HCT116 (cell line): ENCODE data around the gene CGB1. TPM values are rescaled to one million over a fixed set of nuclear protein-coding genes. Genes with fewer than 3 reads are reported as not detected.
"Not testable (repeated sequence)": the region's sequence is repeated elsewhere in the genome, so short reads cannot be mapped to it uniquely, and the experiment has no call there.

Experiments
- ATAC-seq: fragments of 200-7000 bp; cut with Tn5 transposase; 2 replicates; pipeline ENCODE4 v1.9.1; 2020; ENCODE audit warnings: mild to moderate bottlenecking, moderate library complexity
- Bru-seq: library from RNA; stranded (reverse); fragments of 400-500 nt; gene quantifications from one replicate; lab custom pipeline; 2021; lab: Mats Ljungman, UMichigan
- BruChase-seq, 2 experiments: library from RNA; stranded (reverse); fragments of 400-500 nt; gene quantifications; one replicate each; lab custom pipeline; 2021; lab: Mats Ljungman, UMichigan
- BruUV-seq: library from RNA; stranded (reverse); fragments of 400-500 nt; replicated peaks from 2 replicates; lab custom pipeline; 2021; lab: Mats Ljungman, UMichigan
- CTCF ChIA-PET: fragments of 300-600 bp; sonication (Branson Sonifier 250); formaldehyde crosslinking; loops from one replicate; lab custom pipeline; 2021; ENCODE audit warnings: antibody characterized with exemption; lab: Charles Lee
- POLR2A ChIA-PET: fragments of 300-600, 350-600 bp; sonication (Branson Sonifier 250); formaldehyde crosslinking; loops from one replicate; lab custom pipeline; 2021; ENCODE audit warnings: antibody characterized with exemption; lab: Charles Lee
- RAD21 ChIA-PET, 2 experiments: fragments of 300-600 bp; sonication (Branson Sonifier 250); formaldehyde crosslinking; loops; one replicate each; lab custom pipeline; 2023; ENCODE audit warnings: low total read pairs in 2 of 2; ENCODE audit not compliant: uncharacterized antibody in 2 of 2, unreplicated experiment in 2 of 2, low non-redundant PET in 1 of 2; lab: Charles Lee
- DNase-seq: peaks from one replicate; pipeline ENCODE4 v3.0.0-alpha.2; 2010; ENCODE audit warnings: low read depth, low spot score
- H2AFZ ChIP-seq: fragments of 200-600 bp; shearing (Covaris generic), sonication (generic); 2 replicates; pipeline ENCODE4 v1.6.1; 2017; ENCODE audit warnings: low read depth, mixed run types, mixed read lengths, antibody characterized with exemption, low read length; ENCODE audit not compliant: poor library complexity, severe bottlenecking
- H3K27ac ChIP-seq: 2 replicates; pipeline ENCODE4 v1.5.1; 2012; ENCODE audit warnings: low read depth, low read length
- H3K27me3 ChIP-seq: fragments of 200-600 bp; sonication (generic); 2 replicates; pipeline ENCODE4 v1.6.1; 2016; ENCODE audit warnings: mixed run types, low read length, mixed read lengths; ENCODE audit not compliant: insufficient read depth
- H3K36me3 ChIP-seq, 2 experiments: fragments of 200-500 bp in 1 of 2; fragments of 200-600 bp in 1 of 2; sonication (Bioruptor generic) in 1 of 2; sonication (generic) in 1 of 2; 2 replicates each; pipeline versions ENCODE4 v1.5.1 to v1.6.1; 2014 to 2016; ENCODE audit warnings: low read length in 2 of 2, inconsistent platforms in 1 of 2, mixed read lengths in 1 of 2, mixed run types in 1 of 2; ENCODE audit not compliant: insufficient read depth in 2 of 2, control insufficient read depth in 1 of 2
- H3K4me1 ChIP-seq, 2 experiments: fragments of 200-600 bp in 1 of 2; sonication (generic) in 1 of 2; 2 replicates each; pipeline versions ENCODE4 v1.5.1 to v1.6.1; 2012 to 2017; ENCODE audit warnings: low read length in 2 of 2, inconsistent platforms in 1 of 2, mild to moderate bottlenecking in 1 of 2, mixed read lengths in 1 of 2, mixed run types in 1 of 2, moderate library complexity in 1 of 2; ENCODE audit not compliant: insufficient read depth in 2 of 2, control insufficient read depth in 1 of 2
- H3K4me2 ChIP-seq: fragments of 200-600 bp; sonication (generic); 2 replicates; pipeline ENCODE4 v1.6.1; 2017; ENCODE audit warnings: mixed run types, low read length, mixed read lengths
- H3K4me3 ChIP-seq, 2 experiments: fragments of 200-600 bp in 1 of 2; sonication (generic) in 1 of 2; replicated peaks in 1 of 2; 2 replicates each; pipeline ENCODE4 v1.5.1; 2011 to 2016; ENCODE audit warnings: low read length in 2 of 2, control low read depth in 1 of 2, low read depth in 1 of 2, mild to moderate bottlenecking in 1 of 2, mixed read lengths in 1 of 2, mixed run types in 1 of 2
- H3K79me2 ChIP-seq: fragments of 200-600 bp; sonication (generic); 2 replicates; pipeline ENCODE4 v1.6.1; 2017; ENCODE audit warnings: mild to moderate bottlenecking, mixed run types, low read length, moderate library complexity, mixed read lengths; ENCODE audit not compliant: insufficient read depth
- H3K9ac ChIP-seq: fragments of 200-600 bp; sonication (generic); 2 replicates; pipeline ENCODE4 v1.6.1; 2016; ENCODE audit warnings: low read length, mixed read lengths
- H3K9me2 ChIP-seq: fragments of 200-600 bp; sonication (generic), shearing (Covaris generic); 2 replicates; pipeline ENCODE4 v1.6.1; 2017; ENCODE audit warnings: mixed run types, mild to moderate bottlenecking, moderate library complexity; ENCODE audit not compliant: insufficient read depth
- H3K9me3 ChIP-seq, 2 experiments: fragments of 200-500 bp in 1 of 2; fragments of 200-600 bp in 1 of 2; sonication (Bioruptor generic) in 1 of 2; sonication (generic) in 1 of 2; 2 replicates each; pipeline ENCODE4 v1.6.1; 2014 to 2017; ENCODE audit warnings: low read length in 2 of 2, mixed read lengths in 2 of 2, inconsistent platforms in 1 of 2, low read depth in 1 of 2, mild to moderate bottlenecking in 1 of 2, mixed run types in 1 of 2, moderate library complexity in 1 of 2; ENCODE audit not compliant: control insufficient read depth in 1 of 2, insufficient read depth in 1 of 2
- H4K20me1 ChIP-seq: fragments of 200-600 bp; sonication (generic), shearing (Covaris generic); 2 replicates; pipeline ENCODE4 v1.6.1; 2017; ENCODE audit warnings: mixed run types, mild to moderate bottlenecking, moderate library complexity; ENCODE audit not compliant: insufficient read depth
- EGR1 ChIP-seq: IDR thresholded peaks from 2 replicates; pipeline ENCODE4 v1.6.1; 2012; ENCODE audit warnings: low read depth
- FOSL1 ChIP-seq: IDR thresholded peaks from 2 replicates; pipeline ENCODE4 v1.6.1; 2012; ENCODE audit warnings: low read depth
- RAD21 ChIP-seq: IDR thresholded peaks from 2 replicates; pipeline ENCODE4 v1.6.1; 2012; ENCODE audit warnings: low read depth, mild to moderate bottlenecking
- REST ChIP-seq: IDR thresholded peaks from 2 replicates; pipeline ENCODE4 v1.6.1; 2012; ENCODE audit warnings: low read depth
- SIN3A ChIP-seq: IDR thresholded peaks from 2 replicates; pipeline ENCODE4 v1.6.1; 2012; ENCODE audit warnings: low read depth
- SP1 ChIP-seq: IDR thresholded peaks from 2 replicates; pipeline ENCODE4 v1.6.1; 2012; ENCODE audit warnings: low read depth
- SRF ChIP-seq: IDR thresholded peaks from 2 replicates; pipeline ENCODE4 v1.6.1; 2012; ENCODE audit warnings: low read depth
- TCF7L2 ChIP-seq: IDR thresholded peaks from 2 replicates; pipeline ENCODE4 v1.7.0; 2011; ENCODE audit warnings: borderline replicate concordance, inconsistent platforms; ENCODE audit not compliant: insufficient read depth, insufficient read length; ENCODE audit errors: extremely low read depth
- YY1 ChIP-seq: IDR thresholded peaks from 2 replicates; pipeline ENCODE4 v1.6.1; 2011; ENCODE audit warnings: low read length, low read depth, moderate library complexity, mild to moderate bottlenecking; ENCODE audit not compliant: insufficient replicate concordance; ENCODE audit errors: extremely low read depth
- intact Hi-C: fragments of 100-400 bp; cut with micrococcal nuclease; formaldehyde crosslinking; loops from 2 replicates; pipeline ENCODE4 v1.10.0; 2022
- long read RNA-seq: library from polyadenylated mRNA; unstranded; transcript quantifications from one replicate; pipeline ENCODE4 v2.0.0, GENCODE V29; 2021; ENCODE audit not compliant: unreplicated experiment
- polyA plus RNA-seq: library from polyadenylated mRNA; unstranded; fragments of >200 nt; gene quantifications from 2 replicates; pipeline ENCODE4 v1.2.1, GENCODE V29; 2012; ENCODE audit warnings: missing spikeins
- total RNA-seq: library from RNA; stranded (reverse); gene quantifications from one replicate; pipeline ENCODE4 v1.2.1, GENCODE V29; 2021; ENCODE audit not compliant: unreplicated experiment
- TF ChIP-seq, protein P1 (sequence below), 3 experiments: fragments of 200-600 bp in 1 of 3; sonication (generic) in 1 of 3; IDR thresholded peaks in 2 of 3; conservative IDR thresholded peaks in 1 of 3; 2 replicates each; pipeline ENCODE4 v1.5.1; 2012 to 2017; ENCODE audit warnings: low read depth in 2 of 3, low read length in 2 of 3, antibody characterized with exemption in 1 of 3, borderline replicate concordance in 1 of 3, control low read depth in 1 of 3, mild to moderate bottlenecking in 1 of 3, mixed read lengths in 1 of 3, mixed run types in 1 of 3, moderate library complexity in 1 of 3; ENCODE audit not compliant: insufficient read depth in 1 of 3

The CGB1 gene
- 0.76 TPM for total RNA-seq
- polyA plus RNA-seq = 0.23 and 0.57 TPM in 2 replicates
- Bru-seq, nascent RNA = not detected
- not detected for BruChase-seq, experiment 1, labeled RNA remaining after a 6-hour chase
- not detected for BruChase-seq, experiment 2, labeled RNA remaining after a 2-hour chase
- long read RNA-seq, partial matches to known transcripts = 0 of 1 reads
- long read RNA-seq, other reads (novel, unspliced or antisense) = 0 of 1 reads

DNA sequence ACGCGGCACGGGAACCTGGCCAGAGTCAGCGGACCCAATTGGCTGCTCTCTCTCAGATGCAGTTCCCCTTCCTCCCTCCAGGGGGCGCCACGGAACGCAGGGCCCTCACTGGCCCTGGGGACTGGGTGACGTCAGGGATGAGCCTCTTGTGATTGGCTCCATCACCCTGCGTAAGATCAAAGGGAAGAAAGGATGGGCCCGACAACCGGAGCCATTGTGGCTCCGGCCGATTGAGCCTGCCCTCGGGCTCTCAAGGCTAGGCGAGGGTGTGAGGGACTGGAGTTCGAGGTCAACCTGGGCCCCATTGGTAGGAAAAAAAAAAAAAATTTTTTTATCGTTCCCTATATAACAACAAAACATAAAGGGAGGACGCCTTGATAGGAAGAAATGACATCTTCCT, at the start of gene CGB1:
Gene CGB1 (minus strand): TSS at position 81 of the 400 bp plus-strand sequence. CDS start 184 bp downstream, outside the sequence.
- H3K9me3 ChIP-seq, H3K79me2 ChIP-seq, POLR2A ChIA-PET, H3K36me3 ChIP-seq, H3K27me3 ChIP-seq, CTCF ChIA-PET, DNase-seq, H3K9ac ChIP-seq, BruUV-seq, RAD21 ChIA-PET, H2AFZ ChIP-seq, intact Hi-C loops, H3K4me3 ChIP-seq, H3K27ac ChIP-seq, H4K20me1 ChIP-seq, H3K9me2 ChIP-seq: not testable (repeated sequence)
- H3K4me2 ChIP-seq = peak within 1 kb of the TSS; percentile 28; the same call in 1 of the 2 replicates
- peak; percentile 69 for ATAC-seq
- peaks cover 15 to 31% of the 10 kb centered on the region in 2 experiments for H3K4me1 ChIP-seq
- peak; percentile 98 for TF ChIP-seq TCF7L2
- TF ChIP-seq, protein P1, sequence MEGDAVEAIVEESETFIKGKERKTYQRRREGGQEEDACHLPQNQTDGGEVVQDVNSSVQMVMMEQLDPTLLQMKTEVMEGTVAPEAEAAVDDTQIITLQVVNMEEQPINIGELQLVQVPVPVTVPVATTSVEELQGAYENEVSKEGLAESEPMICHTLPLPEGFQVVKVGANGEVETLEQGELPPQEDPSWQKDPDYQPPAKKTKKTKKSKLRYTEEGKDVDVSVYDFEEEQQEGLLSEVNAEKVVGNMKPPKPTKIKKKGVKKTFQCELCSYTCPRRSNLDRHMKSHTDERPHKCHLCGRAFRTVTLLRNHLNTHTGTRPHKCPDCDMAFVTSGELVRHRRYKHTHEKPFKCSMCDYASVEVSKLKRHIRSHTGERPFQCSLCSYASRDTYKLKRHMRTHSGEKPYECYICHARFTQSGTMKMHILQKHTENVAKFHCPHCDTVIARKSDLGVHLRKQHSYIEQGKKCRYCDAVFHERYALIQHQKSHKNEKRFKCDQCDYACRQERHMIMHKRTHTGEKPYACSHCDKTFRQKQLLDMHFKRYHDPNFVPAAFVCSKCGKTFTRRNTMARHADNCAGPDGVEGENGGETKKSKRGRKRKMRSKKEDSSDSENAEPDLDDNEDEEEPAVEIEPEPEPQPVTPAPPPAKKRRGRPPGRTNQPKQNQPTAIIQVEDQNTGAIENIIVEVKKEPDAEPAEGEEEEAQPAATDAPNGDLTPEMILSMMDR (IDR thresholded peaks at IDR 0.05 in 2 of 3, conservative IDR thresholded peaks at IDR 0.05 in 1 of 3; ENCODE audit: borderline replicate concordance in 1 of 3, insufficient read depth in 1 of 3, low read depth in 2 of 3, low read length in 2 of 3) = peak; percentile 40 to 93 (median 83); a peak in 5 of 6 replicates
- peak; percentile 59 for TF ChIP-seq RAD21
- TF ChIP-seq SP1 = 0 out of 2 replicates have a peak, but pooled peaks have one; percentile 23

GRCh38 chr19:49086296-49086695, 49.6 kb upstream of the CGB1 start:
- Histone ChIP-seq H3K4me1 (peaks cover 6 to 25% of the 10 kb centered on the region in 2 experiments), H3K36me3 (peaks cover 21 to 37% of the 10 kb centered on the region in 2 experiments), H3K79me2 (peaks cover 60% of the 10 kb centered on the region), H2AFZ (no peak overlapping the region), H3K27me3 (no peaks in the 10 kb centered on the region), H4K20me1 (peaks cover 35% of the 10 kb centered on the region; the same call in 1 of the 2 replicates), H3K9ac (peak overlapping the region; percentile 78), H3K4me3 (peak overlapping the region; percentile 86), H3K4me2 (peak overlapping the region; percentile 90), H3K27ac (peak overlapping the region; percentile 94), H3K9me2 (no peaks in the 10 kb centered on the region), H3K9me3 (no peaks in the 10 kb centered on the region)
- ChIA-PET CTCF (interaction anchor here (0.8 kb wide), 1 partner anchor 11 kb away, joined by 3 read pairs; no protein-coding TSS in a partner anchor), POLR2A (no interaction called here), RAD21 (no interaction called here)
- intact Hi-C loops = no loop called here
- TF ChIP-seq FOSL1 = no peak
- no peak for TF ChIP-seq EGR1
- no peak for TF ChIP-seq SRF
- no peak for TF ChIP-seq REST
- no peak for TF ChIP-seq SIN3A
- TF ChIP-seq TCF7L2 = no peak
- TF ChIP-seq SP1 = no peak
- no peak for TF ChIP-seq YY1
- no TSS peak for BruUV-seq
- no peak for DNase-seq
- ATAC-seq = no peak
